Femur (tissue), 1 donor: ENCODE data around the gene FAM229A.
A peak's percentile ranks its signal among the peaks of the same experiment; 100 is the strongest.
"Not testable (repeated sequence)": the region's sequence is repeated elsewhere in the genome, so short reads cannot be mapped to it uniquely, and the experiment has no call there.

Experiments
- DNase-seq: peaks from one replicate; pipeline ENCODE4 v3.0.0-alpha.2; 2017

FAM229A gene

DNA sequence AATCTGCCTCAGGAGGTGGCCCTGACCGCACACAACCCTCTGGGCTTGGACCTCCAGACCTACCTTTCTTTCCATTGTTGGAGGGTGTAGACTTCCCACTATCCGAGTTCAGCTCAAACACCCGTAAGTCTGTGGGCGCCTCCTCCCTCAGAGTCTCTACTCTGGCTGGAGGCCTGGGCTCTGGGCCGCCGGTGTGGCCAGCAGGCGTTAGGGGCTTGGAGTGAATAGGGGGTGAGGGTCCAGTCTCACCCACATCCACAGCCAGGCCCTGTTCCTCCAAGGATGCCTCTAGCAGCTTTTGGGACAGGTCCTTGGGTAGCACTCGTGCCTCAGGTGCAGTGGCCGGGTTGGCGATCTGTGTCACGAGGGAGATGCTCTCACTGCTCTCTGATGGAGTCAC is 13.9 kb upstream of the FAM229A start:
- DNase-seq = no peak

DNA sequence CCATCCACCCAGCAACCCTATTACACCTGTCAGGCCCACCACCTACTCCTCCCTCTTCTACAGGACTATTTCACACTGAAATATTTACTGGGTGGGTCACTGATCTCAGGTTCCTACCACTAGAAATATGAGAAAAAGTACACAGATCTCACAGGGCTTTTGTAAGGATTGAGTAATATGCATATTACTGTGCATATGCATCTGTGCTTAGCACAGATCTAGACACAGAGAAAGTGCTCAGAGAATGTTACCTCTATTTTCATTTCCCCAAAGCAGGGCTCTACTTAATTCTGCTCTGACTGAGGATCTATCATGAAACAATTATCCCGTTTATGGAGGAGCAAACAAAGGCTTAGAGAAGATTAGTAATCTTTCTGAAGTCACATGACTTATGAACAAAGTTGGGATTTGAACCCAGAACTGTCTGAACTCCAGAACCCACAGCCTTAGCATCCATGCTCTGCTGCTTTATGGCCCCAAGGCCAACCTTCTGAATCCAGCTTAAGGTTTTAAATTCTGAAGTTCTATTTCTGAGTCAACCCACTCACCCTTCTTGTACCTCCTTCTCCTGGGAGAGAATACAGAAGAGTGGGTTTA is 11.8 kb upstream of the FAM229A start:
- DNase-seq = no peak

DNA sequence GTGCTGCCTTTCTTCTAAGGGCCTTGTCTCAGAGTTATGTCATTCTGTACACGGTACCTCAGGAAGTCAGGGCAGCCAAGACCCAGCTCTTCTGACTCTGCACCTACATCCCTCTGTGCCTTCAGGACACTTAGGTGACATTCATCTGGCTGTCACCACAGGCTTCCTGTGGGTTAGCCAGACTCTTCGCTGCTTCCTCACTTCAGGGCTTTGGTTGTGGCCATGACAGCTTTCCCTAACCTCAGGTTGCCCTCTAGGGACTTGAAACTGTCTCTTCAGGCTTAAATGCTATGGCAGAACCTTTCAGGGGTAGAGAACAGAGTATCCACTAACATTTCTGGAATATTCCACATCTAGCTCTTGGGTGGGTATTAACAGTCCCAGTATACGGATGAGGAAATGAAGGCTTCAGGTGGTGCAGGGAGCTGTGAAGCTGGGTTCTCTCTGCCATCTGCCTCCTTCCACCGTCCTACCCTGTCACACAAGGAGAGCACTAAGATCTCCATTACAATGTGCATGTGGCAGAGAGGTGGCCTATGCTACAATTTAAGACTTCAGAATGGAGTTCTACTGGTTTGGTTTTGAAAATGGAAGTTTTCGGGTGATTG is 10.0 kb upstream of the FAM229A start:
- no peak for DNase-seq

DNA sequence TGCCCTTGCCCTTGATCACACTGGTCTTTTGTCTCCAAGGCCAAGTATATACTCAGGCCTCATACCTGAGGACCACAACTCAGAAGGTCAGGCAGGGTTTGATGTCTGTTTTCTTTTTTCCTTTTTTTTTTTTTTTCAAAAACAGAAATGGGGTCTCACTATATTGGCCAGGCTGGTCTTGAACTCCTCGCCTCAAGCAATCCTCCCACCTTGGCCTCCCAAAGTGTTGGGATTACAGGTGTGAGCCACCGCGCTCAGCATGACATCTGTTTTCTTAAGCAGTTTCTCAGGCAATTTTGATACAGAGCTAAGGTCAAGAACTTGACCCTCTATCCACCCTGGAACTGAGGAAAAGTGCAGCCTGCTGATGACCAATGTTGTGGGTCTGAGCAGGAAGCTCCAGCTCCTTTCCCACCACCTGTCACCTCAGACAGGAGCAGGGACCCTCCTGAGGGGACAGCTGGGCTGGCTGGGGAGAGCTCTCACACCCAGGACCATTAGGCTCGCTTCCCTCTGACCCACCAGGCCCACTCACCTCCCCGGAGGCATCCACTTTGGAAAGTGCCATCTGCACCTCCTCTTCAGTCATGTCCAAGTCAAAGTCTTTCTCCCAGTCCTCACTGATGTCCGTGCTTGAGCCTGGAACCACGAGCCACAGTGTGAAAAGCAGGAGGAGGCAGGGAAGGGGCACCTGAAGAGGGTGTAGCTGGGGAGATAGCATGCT is 5.8 kb upstream of the FAM229A start:
- DNase-seq = no peak

DNA sequence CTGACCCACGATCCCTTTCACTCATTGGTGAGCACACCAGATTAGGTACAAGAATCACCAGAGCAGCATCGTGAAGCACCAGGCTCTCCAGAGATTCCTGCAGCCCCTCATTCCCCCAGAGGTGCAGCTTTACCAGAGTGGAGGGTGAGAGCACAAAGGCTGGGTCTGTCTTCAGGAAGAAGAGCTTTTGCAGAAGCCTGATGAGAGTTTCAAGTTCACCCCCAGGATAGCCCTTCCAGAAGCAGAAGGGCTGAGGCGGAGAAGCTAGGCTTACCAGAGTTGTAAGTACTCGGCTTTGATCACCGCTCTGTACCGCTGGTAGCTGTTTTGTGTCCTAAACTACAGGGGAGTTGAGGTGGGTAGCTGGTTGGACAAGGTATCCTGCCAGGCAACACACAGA is 3.2 kb upstream of the FAM229A start:
- no peak for DNase-seq

DNA sequence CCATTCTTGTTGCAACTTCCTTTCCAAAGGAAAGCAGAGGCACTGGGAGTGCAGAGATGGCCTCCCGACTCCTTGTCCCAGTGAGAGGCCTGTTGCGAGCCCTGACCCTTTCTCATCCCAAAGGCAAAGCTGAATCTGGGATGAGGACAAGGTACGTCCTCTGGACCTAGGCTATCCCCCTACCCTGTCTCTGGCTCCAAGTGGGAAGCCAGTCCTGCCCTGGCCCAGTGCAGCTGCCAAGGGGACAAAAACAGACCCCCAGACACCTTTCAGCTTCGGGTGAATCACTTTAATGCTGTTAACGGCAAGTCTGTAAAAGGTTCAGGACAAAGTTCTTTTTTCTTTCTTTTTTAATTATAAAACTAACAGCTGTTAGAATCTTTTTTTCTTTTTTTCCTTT is 2.6 kb upstream of the FAM229A start:
- DNase-seq = no peak

DNA sequence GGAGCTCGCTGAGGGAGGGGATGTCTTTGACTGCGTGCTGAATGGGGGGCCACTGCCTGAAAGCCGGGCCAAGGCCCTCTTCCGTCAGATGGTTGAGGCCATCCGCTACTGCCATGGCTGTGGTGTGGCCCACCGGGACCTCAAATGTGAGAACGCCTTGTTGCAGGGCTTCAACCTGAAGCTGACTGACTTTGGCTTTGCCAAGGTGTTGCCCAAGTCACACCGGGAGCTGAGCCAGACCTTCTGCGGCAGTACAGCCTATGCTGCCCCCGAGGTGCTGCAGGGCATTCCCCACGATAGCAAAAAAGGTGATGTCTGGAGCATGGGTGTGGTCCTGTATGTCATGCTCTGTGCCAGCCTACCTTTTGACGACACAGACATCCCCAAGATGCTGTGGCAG is 1.4 kb upstream of the FAM229A start:
- DNase-seq = no peak

DNA sequence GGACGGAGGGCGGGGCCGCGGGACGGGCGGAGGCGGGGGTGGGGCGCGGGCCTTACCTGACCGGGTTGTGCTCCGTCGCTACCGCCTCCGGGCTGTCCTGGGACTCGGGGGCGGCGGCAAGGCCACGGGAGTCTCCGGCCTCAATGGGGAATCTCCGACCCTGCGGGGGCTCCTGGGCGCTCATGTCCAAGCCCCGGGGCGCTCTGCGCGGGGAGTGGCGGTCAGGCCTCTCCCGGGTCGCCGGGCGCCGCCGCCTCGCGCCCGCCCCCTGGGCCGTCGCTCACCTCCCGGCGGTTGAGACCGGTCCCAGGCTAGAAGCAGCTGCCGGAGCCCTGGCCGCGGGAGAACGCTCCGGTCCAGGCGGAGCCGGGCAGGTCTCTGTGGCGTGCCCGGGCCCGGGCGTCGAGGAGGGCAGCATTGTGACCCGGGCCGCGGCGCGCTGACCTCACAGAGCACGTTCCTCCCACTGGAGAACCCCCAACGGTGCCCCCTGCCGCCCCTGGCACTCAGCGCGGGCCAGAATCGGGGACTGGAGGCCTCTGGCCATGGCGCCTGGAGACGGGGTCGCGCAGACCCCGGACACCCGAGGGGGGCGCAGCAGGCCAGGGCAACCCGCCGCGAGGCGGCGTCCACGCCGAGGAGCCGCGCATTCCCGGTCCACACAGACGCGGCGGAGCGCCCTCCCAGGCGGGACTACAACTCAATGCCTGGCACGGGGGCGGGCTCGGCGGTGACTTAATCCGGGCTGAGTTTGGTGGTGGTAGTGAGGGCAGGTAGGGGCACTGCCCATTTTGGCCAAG is 411 bp downstream of the FAM229A start:
- DNase-seq = peak; percentile 75

DNA sequence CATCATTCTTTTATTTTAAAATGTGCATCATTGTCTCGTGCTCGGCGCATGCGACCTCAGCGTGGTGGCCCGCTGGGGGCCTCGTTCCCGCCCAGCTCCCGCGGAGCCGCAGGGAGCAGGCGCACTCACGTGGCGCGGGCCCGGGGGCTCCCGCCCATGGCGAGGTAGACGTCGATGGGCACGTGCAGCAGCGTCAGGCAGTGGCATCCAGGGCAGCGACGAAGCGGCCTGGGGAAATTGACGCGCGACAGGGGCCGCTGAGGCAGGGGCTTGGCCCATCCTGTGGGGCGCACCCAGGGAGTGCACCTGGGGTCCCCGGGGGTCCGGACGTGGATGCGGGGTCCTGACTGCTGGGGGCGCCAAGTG is 994 bp downstream of the FAM229A start:
- DNase-seq = no peak

DNA sequence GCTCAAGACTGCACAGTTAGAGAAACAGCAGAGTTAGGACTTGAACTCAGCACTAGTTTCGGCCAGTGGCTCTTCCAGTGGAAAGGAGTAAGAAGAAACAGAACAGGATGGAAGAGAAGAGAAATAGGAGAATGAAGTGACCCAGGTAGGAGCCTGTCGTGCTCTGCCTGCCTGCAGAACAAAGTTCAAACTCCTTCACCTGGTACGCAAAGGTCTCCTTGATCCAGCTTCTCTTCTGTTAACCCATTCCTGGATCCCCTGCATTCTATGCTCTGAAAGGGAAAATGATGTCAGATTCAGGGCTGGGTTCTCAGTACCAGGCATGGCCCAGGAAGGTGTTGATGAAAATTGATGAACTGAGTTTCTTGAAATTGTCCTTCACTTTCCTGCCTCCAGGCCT is 3.9 kb downstream of the FAM229A start:
- no peak for DNase-seq

DNA sequence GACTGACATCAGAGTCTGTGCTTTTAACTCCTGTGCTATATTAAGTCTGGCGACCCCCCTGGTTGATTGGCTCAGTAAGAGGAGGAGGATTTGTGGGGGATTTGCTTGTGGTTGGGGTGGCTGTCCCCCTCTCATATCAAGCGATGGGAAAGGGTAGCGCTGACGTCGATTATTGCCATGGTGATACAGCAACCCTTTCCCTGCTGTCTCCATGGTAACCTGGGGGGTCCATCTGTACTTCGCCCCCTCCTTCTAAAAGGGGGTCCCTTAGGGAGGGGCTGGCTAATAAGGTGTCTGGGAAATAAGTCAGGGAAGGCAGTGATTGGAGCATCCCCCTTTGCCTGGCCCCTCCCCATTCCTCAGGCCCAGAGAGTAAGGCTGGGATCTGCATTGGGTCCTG is 4.7 kb downstream of the FAM229A start:
- no peak for DNase-seq

DNA sequence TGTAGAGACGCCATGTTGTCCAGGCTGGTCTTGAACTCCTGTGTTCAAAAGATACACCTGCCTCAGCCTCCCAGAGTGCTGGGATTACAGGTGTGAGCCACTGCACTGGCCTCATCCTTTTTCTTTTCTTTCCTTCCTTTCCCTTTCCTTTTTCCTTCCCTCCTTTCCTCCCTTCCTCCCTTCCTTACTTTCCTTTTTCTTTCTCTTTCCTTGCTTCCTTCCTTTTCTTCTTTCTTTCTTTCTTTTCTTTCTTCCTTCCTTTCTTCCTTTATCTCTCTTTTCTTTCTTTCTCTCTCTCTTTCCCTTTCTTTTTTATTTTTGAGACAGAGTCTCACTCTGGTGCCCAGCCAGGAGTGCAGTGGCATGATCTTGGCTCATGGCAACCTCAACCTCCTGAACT is 5.8 kb downstream of the FAM229A start:
- DNase-seq = no peak

DNA sequence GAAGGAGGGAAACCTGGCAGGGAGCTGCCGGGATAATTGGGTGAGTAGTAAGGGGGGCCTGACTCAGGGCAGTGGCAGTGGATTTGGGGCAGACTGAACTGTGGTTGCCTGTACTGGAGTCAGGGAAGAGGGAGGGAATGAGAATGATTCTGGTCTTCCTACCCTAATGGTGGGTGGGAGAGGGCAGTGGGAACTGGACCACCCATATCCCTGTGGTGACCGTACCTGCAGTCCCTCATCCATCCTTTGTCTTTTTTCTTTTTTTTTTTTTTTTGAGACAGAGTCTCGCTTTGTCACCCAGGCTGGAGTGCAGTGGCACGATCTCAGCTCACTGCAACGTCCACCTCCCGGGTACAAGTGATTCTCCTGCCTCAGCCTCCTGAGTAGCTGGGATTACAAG is 6.5 kb downstream of the FAM229A start:
- not testable (repeated sequence) for DNase-seq

DNA sequence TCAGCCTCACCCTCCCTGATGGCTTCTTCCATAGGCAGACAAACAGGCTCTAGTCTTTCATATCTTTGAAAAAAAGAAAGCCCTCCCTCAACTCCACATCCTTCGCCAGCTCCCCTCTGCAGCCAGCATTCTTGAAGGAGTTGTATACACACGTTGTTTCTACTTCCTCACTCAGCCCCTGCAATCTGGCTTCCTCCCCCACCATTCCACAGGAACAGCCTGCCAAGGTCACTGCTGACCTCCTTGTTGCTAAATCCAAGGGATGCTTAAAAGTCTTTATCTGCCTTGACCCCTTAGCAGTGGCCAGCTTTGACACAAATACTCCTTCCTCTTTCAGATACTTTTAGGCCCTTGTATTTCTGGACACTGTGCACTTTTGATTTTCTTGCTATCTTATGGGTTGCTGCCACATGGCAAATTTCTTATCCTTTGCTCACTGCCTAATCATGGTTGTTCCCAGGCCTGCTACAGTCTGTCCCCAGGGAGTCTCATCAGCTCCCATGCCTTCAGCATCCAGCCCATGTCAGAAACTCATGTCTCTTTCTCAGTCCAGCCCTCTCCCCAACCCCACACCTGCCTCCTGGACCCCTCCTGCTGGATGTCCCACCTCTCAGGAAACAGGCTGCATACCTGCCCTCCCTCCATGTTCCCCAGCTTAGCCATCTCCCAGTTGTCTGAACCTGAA is 8.3 kb downstream of the FAM229A start:
- DNase-seq = no peak

DNA sequence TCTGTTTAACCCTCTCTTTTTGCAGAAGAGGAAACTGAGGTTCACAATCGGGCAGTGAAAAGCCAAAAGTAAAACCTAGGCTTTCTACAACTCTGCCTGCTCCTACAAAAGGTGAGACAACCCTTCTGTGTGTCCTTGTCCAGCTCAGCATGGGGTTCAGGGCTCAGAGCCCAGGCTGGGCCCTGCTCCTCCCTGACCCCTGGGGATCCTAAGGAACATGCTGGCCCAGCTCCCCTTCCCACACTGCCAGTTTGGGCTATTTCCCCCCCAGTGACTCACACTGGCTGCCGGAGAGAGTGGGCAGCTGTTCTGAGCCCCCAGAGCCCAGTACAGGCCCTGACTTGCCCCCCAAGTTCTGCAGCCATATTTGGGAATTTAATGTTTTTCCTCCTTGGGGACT is 8.9 kb downstream of the FAM229A start:
- DNase-seq = no peak

DNA sequence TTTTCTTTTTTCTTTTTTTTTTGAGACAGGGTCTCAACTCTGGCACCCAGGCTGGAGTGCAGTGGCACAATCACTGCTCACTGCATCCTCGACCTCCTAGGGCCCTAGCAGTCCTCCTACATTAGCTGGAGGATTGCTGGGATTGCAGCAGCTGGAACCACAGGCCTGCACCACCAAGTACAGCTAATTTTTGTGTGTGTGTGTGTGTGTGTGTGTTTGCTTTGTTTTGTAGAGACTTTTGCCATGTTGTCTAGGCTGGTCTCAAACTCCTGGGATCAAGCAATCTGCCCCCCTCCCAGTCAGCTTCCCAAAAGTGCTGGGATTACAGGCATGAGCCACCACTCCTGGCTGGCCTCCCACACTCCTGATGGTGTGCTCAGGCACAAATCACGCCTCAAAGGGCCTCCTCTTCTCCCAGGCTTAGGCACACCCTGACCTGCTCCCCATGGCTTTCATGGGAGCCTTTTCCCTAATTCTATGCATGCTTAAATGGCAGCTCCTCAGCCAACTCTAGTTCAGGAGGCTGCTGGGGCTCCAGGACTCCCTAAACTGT is 9.4 kb downstream of the FAM229A start:
- no peak for DNase-seq

DNA sequence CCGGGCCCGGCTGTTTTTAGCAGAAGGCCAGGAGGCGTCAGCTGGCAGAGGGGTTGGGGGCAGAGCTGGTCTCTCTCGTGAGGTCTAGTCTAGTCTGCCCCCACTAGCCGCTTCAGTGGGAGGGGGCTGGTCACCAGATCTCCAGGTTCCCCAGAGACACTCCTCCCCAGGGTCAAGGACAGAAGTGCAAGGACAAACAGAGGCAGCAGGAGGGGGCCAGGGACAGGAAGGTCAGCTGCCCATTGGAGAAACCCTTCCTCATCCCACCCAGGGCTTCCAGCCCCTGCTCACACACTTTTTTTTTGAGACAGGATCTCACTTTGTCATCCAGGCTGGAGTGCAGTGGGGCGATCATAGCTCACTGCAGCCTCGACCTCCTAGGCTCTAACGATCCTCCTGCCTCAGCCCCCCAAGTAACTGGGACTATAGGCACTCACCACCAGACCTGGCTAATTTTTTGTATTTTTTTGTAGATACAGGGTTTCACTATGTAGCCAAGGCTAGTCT is 10.0 kb downstream of the FAM229A start:
- DNase-seq = no peak

DNA sequence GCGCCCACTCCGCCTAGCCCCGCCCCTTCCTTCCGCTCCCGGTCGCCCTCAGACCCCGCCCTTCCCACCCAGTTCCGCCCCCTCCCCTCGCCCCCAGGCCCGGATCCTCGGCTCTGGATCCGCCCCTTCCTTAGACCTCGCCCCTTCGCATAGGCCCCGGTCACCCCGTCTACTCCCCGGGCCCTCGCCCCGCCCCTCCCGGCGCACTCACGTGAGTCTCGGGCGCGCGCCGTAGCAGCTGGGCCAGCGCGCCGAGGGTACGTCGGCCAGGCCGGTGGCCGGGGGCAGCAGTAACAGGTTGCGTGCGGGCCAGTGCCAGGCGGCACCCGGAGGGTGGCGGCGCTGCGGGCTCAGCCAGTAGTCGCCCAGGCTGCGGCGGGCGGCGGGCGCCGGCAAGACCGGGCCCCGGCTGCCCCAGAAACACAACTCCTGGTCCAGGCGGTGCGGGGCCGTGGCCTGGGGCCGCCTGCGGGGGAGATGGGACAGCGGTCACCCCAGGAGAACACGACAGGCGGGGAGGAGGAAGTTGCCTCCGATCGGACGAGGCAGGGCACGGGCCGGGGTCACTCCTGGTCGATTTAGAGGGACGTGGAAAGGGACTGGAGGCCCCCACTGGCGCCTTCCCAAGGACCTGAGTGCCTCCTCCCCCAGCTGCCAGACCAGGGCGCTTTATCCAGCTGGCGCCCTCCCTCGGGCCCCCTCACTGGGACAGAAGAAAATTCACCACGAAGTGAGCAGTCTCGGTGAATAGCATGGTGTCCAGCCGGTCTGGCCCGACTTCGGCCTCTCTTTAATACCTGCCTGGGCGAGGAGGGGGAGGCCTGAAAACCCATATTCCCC is 10.7 kb downstream of the FAM229A start:
- DNase-seq = peak; percentile 97

DNA sequence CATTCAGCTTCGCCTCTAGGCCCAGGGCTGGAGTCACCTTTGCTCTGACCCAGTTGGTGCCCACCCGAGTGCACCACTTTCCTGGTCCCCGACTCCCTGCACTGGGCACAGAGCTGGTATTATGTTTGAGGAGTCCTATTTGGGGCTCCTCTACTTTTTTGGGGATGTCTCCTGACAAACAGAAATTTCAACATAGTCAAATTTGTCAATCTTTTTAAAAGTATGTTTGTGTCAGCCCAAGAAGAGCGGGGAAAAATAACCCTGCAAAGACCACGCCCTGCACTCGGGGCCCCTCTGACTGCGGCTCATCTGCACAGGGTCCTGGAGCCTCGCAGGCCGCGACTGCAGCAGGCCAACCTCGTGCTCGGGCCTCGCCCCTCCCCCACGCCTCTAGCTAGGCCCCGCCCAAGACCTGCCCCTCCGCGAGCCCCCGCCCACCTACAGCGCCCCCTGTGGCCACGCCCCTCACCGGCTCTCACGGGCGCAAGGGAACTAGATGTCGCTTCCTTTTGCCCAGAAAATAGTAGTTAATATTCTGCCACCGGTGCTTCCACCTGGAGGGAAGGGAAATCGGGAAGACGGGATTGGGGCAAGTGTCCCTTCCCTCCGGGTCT is 11.4 kb downstream of the FAM229A start:
- DNase-seq = no peak

DNA sequence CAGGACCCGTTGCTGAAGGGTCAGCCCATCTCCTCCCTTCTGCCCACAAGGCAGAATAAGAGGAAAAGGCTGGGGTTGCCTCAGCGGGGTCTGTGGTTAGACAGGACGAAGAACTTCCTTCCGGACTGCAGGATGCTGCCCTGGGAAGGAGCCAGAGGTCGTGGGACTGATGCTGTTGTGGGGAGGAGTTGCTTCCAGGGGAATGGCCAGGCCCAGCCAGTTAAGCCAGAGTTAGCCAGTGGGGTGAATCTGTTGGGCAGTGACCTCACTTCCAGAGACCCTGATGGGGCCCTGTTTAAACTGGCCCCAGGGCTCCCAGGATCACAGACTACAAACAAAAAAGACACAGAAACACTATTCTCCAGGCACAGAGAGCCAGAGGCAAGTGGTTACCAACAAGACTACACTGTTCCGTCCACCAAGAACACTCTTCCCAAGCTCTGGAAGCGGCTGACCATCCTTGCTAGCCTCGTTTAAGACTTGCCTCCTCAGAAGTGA is 13.0 kb downstream of the FAM229A start:
- DNase-seq = peak; percentile 55

DNA sequence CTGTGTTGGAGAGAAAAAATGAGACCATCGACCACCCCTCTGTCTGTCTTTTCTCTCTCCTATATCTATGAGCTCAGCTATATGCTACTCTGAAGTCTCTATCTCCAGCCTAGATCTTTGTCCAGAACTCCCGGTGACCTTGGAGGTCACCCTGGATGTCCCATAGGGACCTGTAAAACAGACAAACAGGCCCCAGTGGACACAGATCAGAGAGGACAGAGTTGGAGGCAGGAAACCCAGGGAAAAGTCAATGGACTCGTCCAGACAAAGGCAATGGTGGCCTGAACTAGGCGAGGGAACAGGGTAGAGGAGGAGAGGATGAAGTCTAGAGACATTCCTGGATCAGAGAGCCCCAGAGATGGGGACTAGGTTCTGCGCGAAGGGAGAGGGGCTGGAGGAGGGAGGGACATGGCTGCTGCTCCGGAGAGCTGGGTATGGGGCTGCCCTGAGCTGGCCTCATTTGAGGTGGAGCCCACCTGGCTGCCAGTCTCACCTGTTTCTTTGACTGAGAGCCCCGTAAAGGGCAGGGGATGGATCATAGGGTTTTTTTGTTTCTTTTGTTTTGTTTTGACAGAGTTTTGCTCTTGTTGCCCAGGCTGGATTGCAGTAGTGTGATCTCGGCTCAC is 15.6 kb downstream of the FAM229A start:
- DNase-seq = no peak
